HuH-7 (cell line): Measurements from ENCODE around the gene RELN.
"Not testable (repeated sequence)": the region's sequence is repeated elsewhere in the genome, so short reads cannot be mapped to it uniquely, and the experiment has no call there.

Experiments used
- DNase-seq: peaks from one replicate; pipeline ENCODE4 v3.0.0; 2011; ENCODE audit warnings: low spot score

RELN gene

DNA sequence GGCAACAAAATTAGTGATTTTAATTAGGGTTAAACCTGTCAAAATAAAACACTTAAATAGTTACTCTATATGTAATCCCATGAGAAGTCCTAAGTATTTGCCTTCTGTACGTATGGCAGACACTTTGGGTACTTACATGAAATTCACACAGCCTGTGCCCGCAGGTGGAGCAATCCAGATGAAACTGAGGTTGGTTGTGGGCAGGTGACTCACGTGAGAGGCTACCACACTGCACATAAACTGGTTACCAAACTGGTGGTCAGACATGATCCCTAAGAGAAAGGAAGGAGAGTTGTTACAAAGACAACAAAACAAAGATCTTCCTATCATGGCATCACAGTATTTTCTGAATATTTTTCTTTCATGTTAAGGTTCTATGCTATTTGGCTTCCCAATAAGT, 156.1 kb downstream of the RELN start:
- no peak for DNase-seq

- no peak for DNase-seq
These were observed 157.0 kb downstream of the RELN start for GRCh38 chr7:103832438-103832837.

GRCh38 chr7:103824251-103824650, 165.2 kb downstream of the RELN start:
- DNase-seq: no peak

DNA sequence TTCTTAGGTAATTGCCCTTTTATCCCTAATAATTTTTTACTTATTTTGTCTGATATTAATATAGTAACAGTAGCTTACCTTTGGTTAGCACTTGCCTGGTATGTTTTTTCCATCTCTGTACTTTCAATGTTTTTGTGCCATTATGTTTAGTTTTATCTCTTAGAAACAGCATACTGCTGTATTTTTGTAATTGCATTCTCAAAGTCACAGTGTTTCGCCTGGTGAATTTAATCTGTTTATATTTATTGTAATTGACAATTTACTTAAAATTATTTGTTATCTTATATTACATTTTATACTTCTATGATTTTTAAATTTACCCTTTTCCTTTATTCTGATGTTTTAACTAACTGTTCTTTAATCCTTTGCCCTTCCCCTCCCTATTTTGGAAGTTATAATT, 166.4 kb downstream of the RELN start:
- no peak for DNase-seq

DNA sequence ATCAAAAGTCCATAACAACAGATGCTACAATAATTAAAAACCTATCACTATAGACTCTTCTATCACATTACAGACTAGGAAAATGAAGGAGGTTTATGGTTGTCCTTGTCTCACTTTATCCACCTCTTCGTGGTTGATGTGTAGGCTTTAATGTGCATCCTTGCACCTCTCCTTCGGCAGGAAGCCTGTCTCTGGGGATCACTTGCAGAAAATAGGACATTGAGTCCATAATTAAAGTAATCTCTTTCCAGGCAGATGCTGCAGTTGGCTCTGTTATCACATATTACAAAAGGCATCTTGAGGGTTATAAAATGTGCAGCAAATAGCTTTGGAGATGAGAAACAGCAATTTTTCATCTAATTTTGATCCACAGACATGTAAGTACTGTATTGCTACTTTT, 168.4 kb downstream of the RELN start:
- DNase-seq: no peak

- not testable (repeated sequence) for DNase-seq
These were observed 173.5 kb downstream of the RELN start for GRCh38 chr7:103815972-103816371.

DNA sequence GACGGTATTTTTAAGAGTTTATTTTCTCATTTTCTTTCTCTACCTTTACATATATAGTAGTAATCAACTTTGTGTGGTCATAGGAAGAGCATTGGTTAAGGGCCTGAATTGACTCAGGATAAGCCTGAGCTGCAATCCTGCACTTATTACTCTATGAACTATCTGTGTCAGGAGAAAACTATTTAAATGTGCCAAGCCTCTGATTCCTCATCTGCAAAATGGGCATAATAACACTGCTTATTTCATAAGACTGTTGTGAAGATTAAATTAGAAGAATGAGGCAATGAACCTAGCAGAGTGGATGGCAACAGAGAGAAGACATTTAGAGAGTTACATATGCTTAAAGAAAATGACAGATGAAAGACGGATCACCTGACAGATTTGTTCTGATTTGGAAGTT, 175.5 kb downstream of the RELN start:
- DNase-seq: no peak

DNA sequence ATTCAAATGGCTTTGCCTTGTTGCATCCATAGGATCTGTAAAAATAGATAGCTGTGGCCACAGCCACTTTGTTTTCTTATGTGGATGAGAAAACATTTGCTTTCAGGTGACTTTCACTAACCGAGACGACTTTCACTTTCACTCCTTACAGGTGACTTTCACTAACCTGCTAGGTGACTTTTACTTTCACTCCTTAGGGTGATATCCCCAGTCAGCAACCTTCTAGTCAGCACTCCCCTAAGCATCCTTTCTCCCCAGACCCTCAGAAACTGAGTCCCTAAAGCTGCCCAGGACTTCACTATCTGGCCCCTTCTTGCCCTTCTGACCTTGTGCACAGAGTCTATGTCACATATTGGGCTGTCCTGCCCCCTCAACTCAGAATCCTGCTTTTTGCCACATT, 177.5 kb downstream of the RELN start:
- no peak for DNase-seq

DNA sequence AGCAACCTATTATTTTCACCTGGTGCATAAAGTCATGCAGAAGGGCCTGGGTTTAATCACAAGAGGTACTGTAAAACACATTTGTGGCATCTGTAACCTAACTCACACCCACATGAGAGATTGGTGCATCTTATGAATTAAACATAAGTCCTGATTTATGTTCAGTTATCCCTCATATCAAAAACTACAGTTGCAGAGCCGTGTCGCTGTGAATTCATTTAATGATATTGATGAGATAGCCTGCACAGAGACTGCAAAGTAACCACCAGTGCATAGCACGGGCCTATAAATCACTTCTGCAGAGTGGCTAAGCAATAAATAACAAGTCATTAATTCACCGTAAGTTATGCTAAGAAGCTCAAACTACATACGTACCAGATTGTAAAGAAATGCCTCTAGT, 178.2 kb downstream of the RELN start:
- DNase-seq: no peak

GRCh38 chr7:103810112-103810744, 179.2 kb downstream of the RELN start:
- DNase-seq: no peak

- no peak for DNase-seq
These were observed 180.0 kb downstream of the RELN start for GRCh38 chr7:103809229-103809994.

DNA sequence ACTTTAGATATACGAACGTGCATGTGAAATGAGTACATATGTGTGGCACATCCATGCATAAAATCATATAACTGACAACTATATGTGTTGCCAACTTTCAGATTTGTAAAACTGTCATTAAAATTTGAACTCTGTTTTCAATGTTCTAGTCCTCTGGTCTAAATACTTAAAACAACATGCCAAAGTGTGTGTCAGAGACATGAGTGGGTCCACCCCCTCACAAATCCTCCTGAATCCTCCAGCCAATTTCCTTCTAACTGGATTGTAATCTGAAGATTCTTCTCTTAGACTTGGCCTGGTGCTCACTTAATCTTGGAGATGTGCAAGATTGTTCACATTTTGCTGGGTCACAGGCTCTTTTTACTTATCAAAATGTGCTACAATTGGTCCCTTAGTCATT, 184.1 kb downstream of the RELN start:
- DNase-seq: no peak

DNA sequence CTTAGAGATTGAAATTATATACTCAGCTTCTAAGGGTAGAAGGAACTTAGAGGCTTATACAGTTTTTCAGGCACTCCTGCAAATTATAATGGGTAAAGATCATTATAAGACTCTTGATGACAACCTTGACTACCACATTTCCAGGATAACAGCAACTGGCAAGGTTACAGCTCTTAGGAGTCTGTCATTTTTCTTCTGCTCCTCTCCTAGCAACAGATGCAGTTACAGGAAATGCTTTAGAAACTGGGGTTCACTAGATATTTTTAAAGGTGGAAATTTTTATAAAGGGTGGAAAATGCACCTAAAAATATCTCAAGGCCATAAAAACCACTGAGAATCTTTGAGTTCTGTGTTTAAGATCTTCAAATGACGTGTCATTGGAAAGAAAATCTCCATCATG, 185.8 kb downstream of the RELN start:
- no peak for DNase-seq

DNA sequence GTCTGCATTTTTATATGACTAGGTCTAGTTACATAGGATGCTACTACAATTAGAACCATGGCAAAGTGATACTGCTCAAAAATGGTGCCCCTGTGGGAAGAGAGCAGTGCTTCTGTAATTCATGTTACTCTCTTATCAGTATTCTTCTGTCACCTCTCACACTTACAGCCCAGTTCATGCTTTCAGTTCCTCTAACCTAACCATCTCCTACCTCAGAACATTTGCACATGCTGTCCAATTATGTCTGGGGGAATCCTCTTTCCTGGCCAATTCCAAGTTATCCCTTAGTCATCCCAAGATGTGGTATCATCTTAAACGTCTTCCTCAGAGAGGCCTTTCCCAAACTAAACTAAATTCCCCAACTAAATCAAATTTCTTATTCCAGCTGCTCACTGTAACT, 190.2 kb downstream of the RELN start:
- no peak for DNase-seq

- no peak for DNase-seq
These were observed 191.7 kb downstream of the RELN start for GRCh38 chr7:103797647-103798307.

DNA sequence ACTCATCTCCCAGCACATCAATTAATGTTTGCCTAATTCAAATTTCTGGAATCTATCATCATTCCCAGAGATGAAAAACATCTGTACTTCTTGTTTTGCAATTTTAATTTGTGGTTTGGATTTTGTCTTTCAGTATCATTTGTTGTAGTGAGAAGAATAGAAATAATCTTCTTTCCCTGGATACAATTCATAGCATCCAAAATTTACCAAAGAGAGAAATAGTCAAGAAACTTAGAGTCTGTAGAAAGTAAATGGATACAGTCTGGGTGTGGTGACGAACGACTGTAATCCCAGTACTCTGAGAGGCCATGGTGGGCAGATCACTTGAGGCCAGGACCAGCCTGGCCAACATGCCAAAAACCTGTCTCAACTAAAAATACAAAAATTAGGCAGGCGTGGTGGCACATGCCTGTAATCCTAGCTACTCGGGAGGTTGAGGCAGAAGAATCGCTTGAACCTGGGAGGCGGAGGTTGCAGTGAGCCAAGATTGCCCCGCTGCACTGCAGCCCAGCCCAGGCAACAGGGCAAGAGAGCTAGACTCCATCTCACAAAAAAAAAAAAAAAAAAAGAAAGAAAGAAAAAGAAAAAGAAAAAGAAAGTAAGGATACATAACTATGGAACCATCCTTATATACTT, 193.0 kb downstream of the RELN start:
- DNase-seq: no peak

DNA sequence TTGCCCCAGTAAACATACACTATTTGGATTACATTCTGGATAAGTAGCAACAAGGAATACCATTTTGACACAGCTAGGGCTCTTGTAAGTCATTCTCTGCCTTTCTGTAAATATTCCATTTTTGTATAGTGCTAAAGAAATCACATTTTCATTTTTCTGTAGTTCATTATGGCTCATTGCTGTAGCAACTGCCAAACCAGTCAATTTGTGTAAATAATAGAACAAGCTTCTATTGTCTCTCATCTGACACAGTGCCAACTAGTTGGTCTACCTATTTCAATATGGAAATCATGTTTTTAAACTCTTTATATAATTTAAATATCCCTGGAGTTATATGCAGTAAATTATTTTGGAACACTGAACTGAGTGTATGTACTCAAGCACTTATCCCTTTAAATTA, 193.7 kb downstream of the RELN start:
- DNase-seq: no peak

- no peak for DNase-seq
These were observed 194.4 kb downstream of the RELN start for GRCh38 chr7:103795107-103795506.

GRCh38 chr7:103794424-103794823, 195.0 kb downstream of the RELN start:
- no peak for DNase-seq

GRCh38 chr7:103793614-103794013, 195.8 kb downstream of the RELN start:
- DNase-seq: no peak

GRCh38 chr7:103791894-103792293, 197.6 kb downstream of the RELN start:
- DNase-seq: no peak

- not testable (repeated sequence) for DNase-seq
These were observed 202.4 kb downstream of the RELN start for GRCh38 chr7:103787041-103787440.
